DND-41 (cell line): ENCODE measurements around the gene ZNF574.

Source experiments
- CTCF ChIP-seq: IDR thresholded peaks from 2 replicates; pipeline ENCODE4 v1.5.1; 2012; ENCODE audit warnings: borderline replicate concordance, low read length, moderate library complexity, mild to moderate bottlenecking; ENCODE audit not compliant: poor library complexity, severe bottlenecking; ENCODE audit errors: extremely low read depth
- EZH2 ChIP-seq: IDR thresholded peaks from 3 replicates; pipeline ENCODE4 v1.6.1; 2012; ENCODE audit warnings: borderline replicate concordance, low read depth, mild to moderate bottlenecking, moderate library complexity, low read length, inconsistent platforms; ENCODE audit not compliant: severe bottlenecking

GRCh38 chr19:42126574-42126973 is 50.6 kb downstream of the ZNF574 start:
- TF ChIP-seq CTCF (no peak), EZH2 (no peak)
